Pulmonary artery endothelial cell (primary cell): Measurements from ENCODE around the gene GSTM5. TPM values are rescaled to one million over a fixed set of nuclear protein-coding genes. Genes with fewer than 3 reads are reported as not detected.
"Not testable (repeated sequence)": the region's sequence is repeated elsewhere in the genome, so short reads cannot be mapped to it uniquely, and the experiment has no call there.

Source experiments
- DNase-seq: peaks from one replicate; pipeline ENCODE4 v3.0.0-alpha.2; 2011; ENCODE audit warnings: low read depth, low spot score
- total RNA-seq: library from RNA; depleted of rRNA; stranded (reverse); fragments of >200 nt; gene quantifications from 2 replicates; pipeline ENCODE4 v1.2.3, GENCODE V29; 2014

GSTM5 gene
- total RNA-seq = 0.13 and 0.18 TPM in 2 replicates

DNA sequence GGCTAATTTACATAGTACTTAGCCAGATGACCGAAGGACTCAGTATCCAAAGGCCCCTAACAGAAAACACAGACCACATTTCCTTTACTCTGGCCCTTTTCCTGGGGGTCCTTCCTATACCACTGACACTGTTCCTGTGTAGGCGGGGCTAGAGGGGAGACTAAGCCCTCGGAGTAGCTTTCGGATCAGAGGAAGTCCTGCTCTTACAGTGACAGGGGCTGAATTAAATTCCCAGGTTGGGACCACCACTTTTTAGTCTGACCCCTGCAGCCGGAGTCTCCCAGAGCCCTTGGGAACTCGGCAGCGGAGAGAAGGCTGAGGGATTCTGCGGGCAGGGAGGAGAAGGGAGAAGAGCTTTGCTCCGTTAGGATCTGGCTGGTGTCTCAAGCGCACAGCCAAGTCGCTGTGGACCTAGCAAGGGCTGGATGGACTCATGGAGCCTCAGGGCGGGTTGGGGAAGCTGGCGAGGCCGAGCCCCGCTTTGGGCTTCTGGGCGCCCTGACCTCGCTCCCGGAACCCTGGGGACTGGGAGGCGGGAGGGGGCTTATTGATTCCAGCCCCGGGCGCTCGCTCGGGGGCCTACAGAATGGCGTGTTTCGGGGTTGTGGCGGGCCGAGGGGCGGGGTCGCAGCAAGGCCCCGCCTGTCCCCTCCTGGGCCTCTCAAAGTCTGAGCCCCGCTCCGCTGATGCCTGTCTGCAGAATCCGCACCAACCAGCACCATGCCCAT, at the start of gene GSTM5:
GSTM5 (plus strand) TSS at position 659 of the 728 bp plus-strand sequence; CDS start at position 721, 62 bp downstream.
- DNase-seq = not testable (repeated sequence)

DNA sequence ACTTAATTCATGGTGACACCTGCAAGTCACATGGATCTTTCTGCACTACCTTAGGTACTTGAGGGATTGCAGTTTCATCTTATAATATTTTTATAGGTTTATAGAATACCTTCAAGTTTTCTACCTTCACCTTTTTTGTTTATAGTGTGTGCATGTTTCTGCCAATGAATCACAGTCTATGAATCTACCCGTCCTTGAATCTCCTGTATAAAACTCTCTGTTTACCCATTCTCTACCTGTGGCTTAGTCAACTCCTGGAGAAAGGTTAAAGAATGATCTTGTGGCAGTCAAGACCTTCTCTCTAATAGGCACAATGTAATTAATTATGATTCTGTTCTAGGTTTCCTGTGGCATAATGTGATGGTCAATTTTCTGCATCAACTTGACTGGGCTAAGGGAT, 47.4 kb upstream of the GSTM5 start:
- no peak for DNase-seq

DNA sequence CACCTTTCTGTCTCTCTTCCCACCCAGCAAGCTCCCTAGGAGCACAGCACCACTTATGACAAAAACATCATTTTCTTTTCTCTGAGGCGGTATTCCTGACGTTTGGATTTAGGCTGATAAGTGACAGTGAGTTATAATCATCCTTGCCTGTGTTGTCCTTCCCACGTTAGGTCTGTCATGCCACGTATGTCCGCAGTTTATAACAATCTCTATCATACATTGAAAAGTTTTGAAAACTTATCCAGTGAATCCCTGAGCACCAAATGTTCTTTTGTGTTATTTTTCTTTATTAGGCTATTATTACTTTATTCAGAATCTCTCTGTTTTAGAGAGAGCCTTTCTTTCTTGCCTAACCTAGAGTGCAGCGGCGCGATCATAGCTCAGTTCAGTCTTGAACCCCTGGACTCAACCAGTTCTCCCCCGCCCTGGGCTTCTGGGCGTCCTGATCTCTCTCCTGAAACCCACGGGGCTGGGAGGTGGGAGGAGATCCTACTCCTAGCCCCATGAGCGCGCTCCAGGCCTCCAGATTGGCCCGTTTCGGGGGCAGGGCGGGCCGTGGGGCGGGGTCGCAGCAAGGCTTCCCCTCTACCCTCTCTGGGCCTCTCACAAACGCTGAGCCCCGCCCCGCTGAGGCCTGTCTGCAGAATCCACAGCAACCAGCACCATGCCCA, 44.5 kb upstream of the GSTM5 start, which contains the start of gene GSTM2:
GSTM2 (plus strand) TSS at position 606 of the 671 bp plus-strand sequence; CDS start at position 665, 59 bp downstream.
- no peak for DNase-seq

GRCh38 chr1:109668123-109668775, 43.8 kb upstream of the GSTM5 start:
- no peak for DNase-seq

DNA sequence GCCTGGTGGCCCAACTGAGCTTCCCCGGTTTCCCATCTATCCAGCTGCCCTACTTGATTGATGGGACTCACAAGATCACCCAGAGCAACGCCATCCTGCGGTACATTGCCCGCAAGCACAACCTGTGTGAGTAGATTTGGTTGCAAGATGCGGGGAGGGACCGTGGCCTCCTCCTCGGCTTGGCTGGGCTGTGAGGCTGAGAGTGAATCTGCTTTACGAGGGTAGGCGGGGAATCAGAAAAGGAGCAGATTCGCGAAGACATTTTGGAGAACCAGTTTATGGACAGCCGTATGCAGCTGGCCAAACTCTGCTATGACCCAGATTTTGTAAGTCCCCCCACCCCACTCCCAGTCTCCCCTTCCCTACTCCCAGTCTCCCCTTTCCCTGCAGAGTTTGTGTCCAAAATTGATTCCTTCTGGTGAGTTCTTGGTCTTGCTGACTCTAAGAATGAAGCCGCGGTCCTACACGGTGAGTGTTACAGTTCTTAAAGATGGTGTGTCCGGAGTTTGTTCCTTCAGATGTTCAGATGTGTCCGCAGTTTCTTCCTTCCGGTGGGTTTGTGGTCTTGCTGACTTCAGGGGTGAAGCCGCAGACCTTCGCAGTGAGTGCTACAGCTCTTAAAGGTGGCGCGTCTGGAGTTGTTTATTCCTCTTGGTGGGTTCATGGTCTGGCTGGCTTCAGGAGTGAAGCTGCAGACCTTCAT, 42.7 kb upstream of the GSTM5 start:
- DNase-seq = no peak

DNA sequence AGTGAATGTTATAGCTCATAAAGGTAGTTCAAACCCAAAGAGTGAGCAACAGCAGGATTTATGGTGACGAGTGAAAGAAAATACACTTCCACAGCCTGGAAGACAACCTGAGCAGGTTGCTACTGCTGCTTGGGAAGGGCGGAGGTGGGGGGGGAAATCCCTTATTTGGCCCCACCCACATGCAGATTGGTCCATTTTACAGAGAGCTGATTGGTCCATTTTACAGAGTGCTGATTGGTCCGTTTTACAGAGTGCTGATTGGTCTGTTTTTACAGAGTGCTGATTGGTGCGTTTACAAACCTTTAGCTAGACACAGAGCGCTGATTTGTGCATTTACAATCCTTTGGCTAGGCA, 42.1 kb upstream of the GSTM5 start:
- DNase-seq = not testable (repeated sequence)

DNA sequence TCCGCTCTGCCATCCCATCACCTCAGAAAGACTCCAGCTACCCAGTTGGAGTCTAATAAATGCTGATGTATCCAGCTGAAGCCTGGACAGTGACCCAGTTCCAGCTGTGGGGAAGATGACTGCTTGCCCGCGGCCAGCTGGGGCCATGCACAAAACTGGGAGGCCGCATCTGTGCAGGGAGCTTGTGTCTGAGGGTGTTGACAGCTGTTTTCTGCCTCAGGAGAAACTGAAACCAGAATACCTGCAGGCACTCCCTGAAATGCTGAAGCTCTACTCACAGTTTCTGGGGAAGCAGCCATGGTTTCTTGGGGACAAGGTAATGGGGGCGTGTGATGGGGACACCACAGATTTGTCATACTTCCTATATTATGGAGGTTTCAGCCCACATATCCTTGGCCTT, 41.0 kb upstream of the GSTM5 start:
- no peak for DNase-seq

- DNase-seq = not testable (repeated sequence)
These were observed 38.2 kb upstream of the GSTM5 start for GRCh38 chr1:109673861-109674260.

GRCh38 chr1:109676683-109677381, 35.2 kb upstream of the GSTM5 start:
- DNase-seq = not testable (repeated sequence)

- no peak for DNase-seq
These were observed 34.6 kb upstream of the GSTM5 start for GRCh38 chr1:109677459-109677858.

GRCh38 chr1:109678637-109679036, 33.4 kb upstream of the GSTM5 start:
- DNase-seq = not testable (repeated sequence)

DNA sequence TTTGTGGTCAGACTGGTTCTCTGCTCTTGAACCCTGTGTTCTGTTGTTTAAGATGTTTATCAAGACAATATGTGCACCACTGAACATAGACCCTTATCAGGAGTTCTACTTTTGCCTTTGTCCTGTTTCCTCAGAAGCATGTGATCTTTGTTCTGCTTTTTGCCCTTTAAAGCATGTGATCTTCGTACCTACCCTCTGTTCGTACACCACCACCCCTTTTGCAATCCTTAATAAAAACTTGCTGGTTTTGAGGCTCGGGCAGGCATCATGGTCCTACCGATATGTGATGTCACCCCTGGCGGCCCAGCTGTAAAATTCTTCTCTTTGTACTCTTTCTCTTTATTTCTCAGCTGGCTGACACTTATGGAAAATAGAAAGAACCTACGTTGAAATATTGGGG, 27.3 kb upstream of the GSTM5 start:
- DNase-seq = not testable (repeated sequence)

GRCh38 chr1:109685399-109685798, 26.7 kb upstream of the GSTM5 start:
- not testable (repeated sequence) for DNase-seq

- not testable (repeated sequence) for DNase-seq
These were observed 26.2 kb upstream of the GSTM5 start for GRCh38 chr1:109685890-109686289.

- not testable (repeated sequence) for DNase-seq
These were observed 24.9 kb upstream of the GSTM5 start for GRCh38 chr1:109687109-109687508.

DNA sequence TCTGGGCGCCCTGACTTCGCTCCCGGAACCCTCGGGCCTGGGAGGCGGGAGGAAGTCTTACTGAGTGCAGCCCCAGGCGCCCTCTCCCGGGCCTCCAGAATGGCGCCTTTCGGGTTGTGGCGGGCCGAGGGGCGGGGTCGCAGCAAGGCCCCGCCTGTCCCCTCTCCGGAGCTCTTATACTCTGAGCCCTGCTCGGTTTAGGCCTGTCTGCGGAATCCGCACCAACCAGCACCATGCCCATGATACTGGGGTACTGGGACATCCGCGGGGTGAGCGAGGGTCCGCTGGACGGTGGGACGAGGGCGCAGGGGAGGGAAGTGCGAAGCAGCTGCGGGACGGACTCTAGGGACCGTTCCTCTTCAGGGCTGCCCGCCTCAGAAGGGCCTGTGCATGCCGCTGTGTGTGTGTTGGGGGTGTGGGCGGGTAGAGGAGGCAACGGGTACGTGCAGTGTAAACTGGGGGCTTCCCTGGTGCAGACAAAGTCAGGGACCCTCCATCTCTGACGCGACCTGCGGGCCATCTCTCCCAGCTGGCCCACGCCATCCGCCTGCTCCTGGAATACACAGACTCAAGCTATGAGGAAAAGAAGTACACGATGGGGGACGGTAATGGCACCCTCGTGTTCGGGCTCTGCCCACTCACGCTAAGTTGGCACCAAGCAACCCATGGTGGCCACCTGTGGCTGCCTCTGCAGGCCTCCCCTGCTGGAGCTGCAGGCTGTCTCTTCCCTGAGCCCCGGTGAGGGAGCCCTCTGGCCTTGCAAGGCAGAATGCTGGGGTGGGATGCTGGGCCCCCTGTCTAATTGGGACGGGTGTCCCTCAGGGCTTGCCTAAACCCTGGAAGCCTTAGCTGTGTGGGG, 24.2 kb upstream of the GSTM5 start, which contains the start of gene GSTM1:
GSTM1 (plus strand) TSS at position 177 of the 859 bp plus-strand sequence; CDS start at position 234, 57 bp downstream.
- no peak for DNase-seq

DNA sequence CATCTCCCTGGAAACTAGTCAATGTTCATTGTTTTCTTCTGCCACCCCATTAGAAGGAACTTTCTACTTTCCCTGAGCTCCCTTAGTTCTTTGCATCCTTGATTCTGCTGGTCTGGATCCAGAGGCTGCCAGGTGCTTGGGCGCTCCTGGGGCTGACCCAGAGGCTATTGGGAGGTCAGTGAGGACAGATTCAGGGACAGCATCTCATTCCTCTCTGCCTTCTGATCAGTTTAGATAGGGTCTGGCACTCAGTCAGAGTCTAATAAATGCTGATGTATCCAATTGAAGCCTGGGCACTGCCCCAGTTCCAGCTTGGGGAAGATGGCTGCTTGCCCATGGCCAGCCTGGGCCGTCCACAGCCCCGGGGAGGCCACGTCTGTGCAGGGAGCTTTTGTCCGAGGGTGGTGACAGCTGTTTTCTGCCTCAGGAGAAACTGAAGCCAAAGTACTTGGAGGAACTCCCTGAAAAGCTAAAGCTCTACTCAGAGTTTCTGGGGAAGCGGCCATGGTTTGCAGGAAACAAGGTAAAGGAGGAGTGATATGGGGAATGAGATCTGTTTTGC, 22.1 kb upstream of the GSTM5 start:
- no peak for DNase-seq

- DNase-seq = no peak
These were observed 20.3 kb upstream of the GSTM5 start for GRCh38 chr1:109691759-109692158.

- DNase-seq = not testable (repeated sequence)
These were observed 17.7 kb upstream of the GSTM5 start for GRCh38 chr1:109694400-109694799.

GRCh38 chr1:109695138-109695537, 16.9 kb upstream of the GSTM5 start:
- not testable (repeated sequence) for DNase-seq
